Measurements from ENCODE around the gene CD4.

The CD4 gene

GRCh38 chr12:6765634-6766581, 23.4 kb upstream of the CD4 start, which contains the start of gene PTMS:
Gene PTMS, plus strand, starts transcription at chr12:6766363. Its CDS starts 343 bp downstream, at chr12:6766706.
- peak; percentile 90 for DNase-seq (ENCODE audit: low read depth)
- peak within 1 kb of the TSS; percentile 92 for H3K9ac ChIP-seq (ENCODE audit: low read length)
- H3K4me3 ChIP-seq (ENCODE audit: low read length): peak within 1 kb of the TSS; percentile 90
- H3K27me3 ChIP-seq (replicated peaks; ENCODE audit: control insufficient read depth, insufficient read depth, low read length): no peaks in the 10 kb centered on the region
- H3K9me3 ChIP-seq (ENCODE audit: control insufficient read depth, low read length): no peaks in the 10 kb centered on the region
- H3K36me3 ChIP-seq (ENCODE audit: control insufficient read depth, insufficient read depth, low read length, severe bottlenecking): peaks cover 11% of the 10 kb centered on the region
- H3K4me1 ChIP-seq (ENCODE audit: control insufficient read depth, insufficient read depth, low read length): peaks cover 32% of the 10 kb centered on the region

- H3K4me1 ChIP-seq (ENCODE audit: control insufficient read depth, insufficient read depth, low read length): peaks cover 32% of the 10 kb centered on the region
These were observed 22.5 kb upstream of the CD4 start for GRCh38 chr12:6766651-6767349.

GRCh38 chr12:6767353-6768319, 21.7 kb upstream of the CD4 start:
- Histone ChIP-seq H3K27me3 (replicated peaks; ENCODE audit: control insufficient read depth, insufficient read depth, low read length) (no peaks in the 10 kb centered on the region), H3K36me3 (ENCODE audit: control insufficient read depth, insufficient read depth, low read length, severe bottlenecking) (peaks cover 18% of the 10 kb centered on the region), H3K9ac (ENCODE audit: low read length) (peak overlapping the region; percentile 92), H3K4me1 (ENCODE audit: control insufficient read depth, insufficient read depth, low read length) (peaks cover 32% of the 10 kb centered on the region), H3K4me3 (ENCODE audit: low read length) (peak overlapping the region; percentile 90), H3K9me3 (ENCODE audit: control insufficient read depth, low read length) (no peaks in the 10 kb centered on the region)
- DNase-seq (ENCODE audit: low read depth): peak; percentile 77

More at GRCh38 chr12:6766651-6767349, 22.5 kb upstream of the CD4 start:
- Histone ChIP-seq H3K27me3 (replicated peaks; ENCODE audit: control insufficient read depth, insufficient read depth, low read length) (no peaks in the 10 kb centered on the region), H3K9ac (ENCODE audit: low read length) (peak overlapping the region; percentile 92), H3K36me3 (ENCODE audit: control insufficient read depth, insufficient read depth, low read length, severe bottlenecking) (peaks cover 18% of the 10 kb centered on the region), H3K4me3 (ENCODE audit: low read length) (peak overlapping the region; percentile 90), H3K9me3 (ENCODE audit: control insufficient read depth, low read length) (no peaks in the 10 kb centered on the region)
- DNase-seq (ENCODE audit: low read depth): peak; percentile 95

DNA sequence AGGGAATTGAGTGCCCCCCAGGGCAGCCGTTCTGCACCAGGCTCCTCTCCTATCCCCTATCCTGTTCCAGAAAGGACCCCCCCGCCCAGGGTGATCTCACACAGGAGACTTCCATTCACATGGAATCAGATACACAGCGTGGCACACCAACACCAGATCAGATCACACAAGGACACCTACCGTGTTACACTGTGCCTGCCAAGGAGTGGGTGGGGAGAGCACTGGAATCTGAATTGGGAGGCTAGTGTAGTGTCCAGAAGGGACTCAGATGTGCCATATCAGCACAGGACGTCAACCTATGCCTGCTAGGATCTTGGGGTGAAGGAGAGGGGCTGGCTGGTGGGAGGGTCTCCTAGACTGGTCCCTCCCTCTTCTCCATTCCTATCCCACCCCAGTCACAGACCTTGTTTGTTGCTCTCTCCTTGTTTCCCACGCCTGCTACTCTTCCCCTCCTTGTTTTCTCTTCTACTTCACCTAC, 20.9 kb upstream of the CD4 start:
- H3K9ac ChIP-seq (ENCODE audit: low read length): peak overlapping the region; percentile 92
- no peaks in the 10 kb centered on the region for H3K27me3 ChIP-seq (replicated peaks; ENCODE audit: control insufficient read depth, insufficient read depth, low read length)
- H3K36me3 ChIP-seq (ENCODE audit: control insufficient read depth, insufficient read depth, low read length, severe bottlenecking): peaks cover 18% of the 10 kb centered on the region
- peak; percentile 47 for DNase-seq (ENCODE audit: low read depth)
- H3K9me3 ChIP-seq (ENCODE audit: control insufficient read depth, low read length): no peaks in the 10 kb centered on the region
- peak overlapping the region; percentile 90 for H3K4me3 ChIP-seq (ENCODE audit: low read length)
- H3K4me1 ChIP-seq (ENCODE audit: control insufficient read depth, insufficient read depth, low read length): peaks cover 32% of the 10 kb centered on the region

DNA sequence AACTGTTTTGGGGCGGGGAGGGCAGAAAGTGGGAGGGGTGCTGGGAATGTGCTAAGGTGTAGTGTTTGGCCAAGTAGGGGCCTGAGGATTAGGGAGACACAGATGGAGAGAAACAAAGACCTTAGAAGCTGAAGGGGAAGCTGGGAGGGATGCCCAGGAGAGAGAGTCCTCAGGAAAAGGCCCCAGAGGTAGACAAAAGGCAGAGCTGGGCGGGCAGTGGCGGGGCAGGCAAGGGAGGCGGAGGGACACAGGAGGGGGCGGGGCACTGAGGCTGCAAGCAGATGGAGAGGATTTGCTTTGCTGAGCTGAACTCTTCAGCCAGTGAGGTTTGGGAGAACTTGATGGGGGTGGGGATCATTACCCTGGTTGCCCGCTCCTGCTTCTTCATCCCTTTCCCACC, 20.3 kb upstream of the CD4 start:
- DNase-seq (ENCODE audit: low read depth): peak; percentile 73
- no peaks in the 10 kb centered on the region for H3K9me3 ChIP-seq (ENCODE audit: control insufficient read depth, low read length)
- H3K27me3 ChIP-seq (replicated peaks; ENCODE audit: control insufficient read depth, insufficient read depth, low read length): no peaks in the 10 kb centered on the region
- H3K4me1 ChIP-seq (ENCODE audit: control insufficient read depth, insufficient read depth, low read length): peaks cover 27% of the 10 kb centered on the region
- no peak overlapping the region for H3K9ac ChIP-seq (ENCODE audit: low read length)
- H3K36me3 ChIP-seq (ENCODE audit: control insufficient read depth, insufficient read depth, low read length, severe bottlenecking): peaks cover 18% of the 10 kb centered on the region
- H3K4me3 ChIP-seq (ENCODE audit: low read length): peak overlapping the region; percentile 90

- no peaks in the 10 kb centered on the region for H3K27me3 ChIP-seq (replicated peaks; ENCODE audit: control insufficient read depth, insufficient read depth, low read length)
- DNase-seq (ENCODE audit: low read depth): no peak
- no peak overlapping the region for H3K4me3 ChIP-seq (ENCODE audit: low read length)
- no peak overlapping the region for H3K9ac ChIP-seq (ENCODE audit: low read length)
- no peaks in the 10 kb centered on the region for H3K9me3 ChIP-seq (ENCODE audit: control insufficient read depth, low read length)
- H3K36me3 ChIP-seq (ENCODE audit: control insufficient read depth, insufficient read depth, low read length, severe bottlenecking): peaks cover 18% of the 10 kb centered on the region
- peaks cover 24% of the 10 kb centered on the region for H3K4me1 ChIP-seq (ENCODE audit: control insufficient read depth, insufficient read depth, low read length)
These were observed 19.7 kb upstream of the CD4 start for GRCh38 chr12:6769666-6770065.

DNA sequence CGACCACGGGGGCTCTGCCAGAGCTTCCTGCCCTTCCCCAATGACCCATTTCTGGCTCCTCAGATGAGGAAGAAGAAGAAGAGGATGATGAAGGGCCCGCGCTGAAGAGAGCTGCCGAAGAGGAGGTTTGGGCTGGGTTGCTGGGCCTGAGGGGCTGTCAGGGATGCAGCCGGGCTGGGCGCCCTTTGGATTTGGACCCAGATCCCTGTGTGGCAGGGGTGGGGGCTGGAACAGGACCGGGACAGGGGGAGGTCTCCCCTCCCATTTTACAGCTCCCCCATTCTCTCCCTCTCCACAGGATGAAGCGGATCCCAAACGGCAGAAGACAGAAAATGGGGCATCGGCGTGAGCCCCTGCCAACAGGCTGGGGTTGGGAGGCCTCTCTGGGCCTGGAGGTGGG, 19.2 kb upstream of the CD4 start:
- Histone ChIP-seq H3K9ac (ENCODE audit: low read length) (no peak overlapping the region), H3K4me3 (ENCODE audit: low read length) (no peak overlapping the region), H3K27me3 (replicated peaks; ENCODE audit: control insufficient read depth, insufficient read depth, low read length) (no peaks in the 10 kb centered on the region), H3K9me3 (ENCODE audit: control insufficient read depth, low read length) (no peaks in the 10 kb centered on the region), H3K4me1 (ENCODE audit: control insufficient read depth, insufficient read depth, low read length) (peaks cover 19% of the 10 kb centered on the region), H3K36me3 (ENCODE audit: control insufficient read depth, insufficient read depth, low read length, severe bottlenecking) (peaks cover 18% of the 10 kb centered on the region)
- DNase-seq (ENCODE audit: low read depth): no peak

GRCh38 chr12:6770600-6770999, 18.7 kb upstream of the CD4 start:
- peaks cover 18% of the 10 kb centered on the region for H3K36me3 ChIP-seq (ENCODE audit: control insufficient read depth, insufficient read depth, low read length, severe bottlenecking)
- no peak overlapping the region for H3K9ac ChIP-seq (ENCODE audit: low read length)
- H3K9me3 ChIP-seq (ENCODE audit: control insufficient read depth, low read length): no peaks in the 10 kb centered on the region
- H3K4me1 ChIP-seq (ENCODE audit: control insufficient read depth, insufficient read depth, low read length): peaks cover 15% of the 10 kb centered on the region
- no peaks in the 10 kb centered on the region for H3K27me3 ChIP-seq (replicated peaks; ENCODE audit: control insufficient read depth, insufficient read depth, low read length)
- H3K4me3 ChIP-seq (ENCODE audit: low read length): no peak overlapping the region
- no peak for DNase-seq (ENCODE audit: low read depth)

DNA sequence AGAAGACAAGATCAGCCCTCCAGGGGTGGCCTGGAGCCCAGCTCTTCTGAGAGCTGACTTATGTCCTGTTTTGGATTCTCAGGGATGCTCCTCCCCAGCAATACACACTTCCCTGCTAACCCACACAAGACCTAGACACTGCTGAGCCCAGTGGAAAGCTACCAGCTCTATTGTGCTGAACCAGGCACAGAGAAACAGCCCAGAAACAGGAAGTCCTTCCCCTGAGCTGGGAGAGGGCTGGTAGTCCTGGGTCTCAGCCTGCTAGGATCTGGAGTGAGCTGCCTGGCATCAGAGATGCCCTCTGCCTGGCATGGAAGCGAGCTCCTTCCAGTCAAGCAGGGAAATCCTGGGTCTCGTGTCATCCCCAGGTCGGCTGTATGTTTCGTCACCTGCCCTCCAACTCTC, 18.2 kb upstream of the CD4 start:
- no peak for DNase-seq (ENCODE audit: low read depth)
- Histone ChIP-seq H3K9ac (ENCODE audit: low read length) (no peak overlapping the region), H3K4me3 (ENCODE audit: low read length) (no peak overlapping the region), H3K4me1 (ENCODE audit: control insufficient read depth, insufficient read depth, low read length) (peaks cover 12% of the 10 kb centered on the region), H3K36me3 (ENCODE audit: control insufficient read depth, insufficient read depth, low read length, severe bottlenecking) (peaks cover 18% of the 10 kb centered on the region), H3K27me3 (replicated peaks; ENCODE audit: control insufficient read depth, insufficient read depth, low read length) (no peaks in the 10 kb centered on the region), H3K9me3 (ENCODE audit: control insufficient read depth, low read length) (no peaks in the 10 kb centered on the region)

DNA sequence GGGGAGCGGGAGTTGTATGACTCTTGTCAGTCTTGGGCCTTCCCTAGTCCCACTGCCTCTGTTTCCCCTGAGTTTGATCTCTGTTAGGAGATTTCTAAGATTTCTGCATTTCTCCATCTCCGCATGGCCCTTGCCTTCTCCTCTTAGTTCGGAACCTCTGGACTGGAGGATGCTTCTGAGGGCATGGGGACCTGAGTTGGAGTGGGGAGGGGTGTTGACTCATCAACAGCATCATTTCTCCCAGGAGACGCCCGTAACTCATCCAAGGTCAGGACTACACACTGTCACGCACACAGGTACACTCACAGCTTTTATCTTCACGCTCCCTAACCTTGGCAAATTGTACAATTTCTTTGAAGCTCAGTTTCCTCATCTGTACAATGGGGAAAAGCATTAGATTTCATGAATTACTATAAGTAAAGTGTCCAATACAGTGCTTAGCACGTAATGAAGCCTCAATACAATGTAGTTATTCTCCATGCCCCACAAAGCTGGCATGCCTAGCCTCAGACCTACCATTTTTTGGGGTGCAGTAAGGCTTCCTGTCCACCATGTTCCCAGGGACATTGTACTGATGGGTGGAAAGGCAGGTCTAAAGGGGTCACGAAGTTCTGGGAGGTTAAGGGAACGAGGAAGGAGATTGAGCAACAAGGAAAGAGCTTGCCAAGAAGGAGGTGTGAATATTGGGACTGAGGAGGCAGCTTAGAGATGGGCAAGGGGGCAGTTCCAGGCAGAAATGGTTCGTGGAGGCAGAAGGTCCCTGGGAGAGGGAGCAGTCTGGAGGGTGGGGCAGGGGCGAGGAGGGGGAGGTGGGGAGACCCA, 17.6 kb upstream of the CD4 start:
- peaks cover 18% of the 10 kb centered on the region for H3K36me3 ChIP-seq (ENCODE audit: control insufficient read depth, insufficient read depth, low read length, severe bottlenecking)
- no peaks in the 10 kb centered on the region for H3K27me3 ChIP-seq (replicated peaks; ENCODE audit: control insufficient read depth, insufficient read depth, low read length)
- H3K4me3 ChIP-seq (ENCODE audit: low read length): no peak overlapping the region
- H3K4me1 ChIP-seq (ENCODE audit: control insufficient read depth, insufficient read depth, low read length): peaks cover 12% of the 10 kb centered on the region
- no peaks in the 10 kb centered on the region for H3K9me3 ChIP-seq (ENCODE audit: control insufficient read depth, low read length)
- DNase-seq (ENCODE audit: low read depth): no peak
- H3K9ac ChIP-seq (ENCODE audit: low read length): no peak overlapping the region

All from adipocyte (in vitro differentiated cells).